ENCODE data around the gene PABPN1L.

- TF ChIP-seq CTCF (IDR thresholded peaks at IDR 0.05; ENCODE audit: control extremely low read depth in 1 of 3, insufficient read depth in 1 of 3, low read depth in 1 of 3, low read length in 3 of 3) (no peak), SP1 (IDR thresholded peaks at IDR 0.05; ENCODE audit: low read depth, low read length) (no peak), POLR2AphosphoS5 (IDR thresholded peaks at IDR 0.05; ENCODE audit: low read depth, low read length) (no peak), EGR1 (IDR thresholded peaks at IDR 0.05; ENCODE audit: borderline replicate concordance, low read depth, low read length) (no peak)
These were observed 3.5 kb downstream of the PABPN1L start for GRCh38 chr16:88862968-88863367.

Measured in H1 (cell line).